NCI-H345 (cell line): Measurements from ENCODE around the gene RAB1B.
"Not testable (repeated sequence)": the region's sequence is repeated elsewhere in the genome, so short reads cannot be mapped to it uniquely, and the experiment has no call there.

Experiments used
- DNase-seq: peaks from one replicate; lab custom pipeline; 2025; lab: John Stamatoyannopoulos, UW

The RAB1B gene

DNA sequence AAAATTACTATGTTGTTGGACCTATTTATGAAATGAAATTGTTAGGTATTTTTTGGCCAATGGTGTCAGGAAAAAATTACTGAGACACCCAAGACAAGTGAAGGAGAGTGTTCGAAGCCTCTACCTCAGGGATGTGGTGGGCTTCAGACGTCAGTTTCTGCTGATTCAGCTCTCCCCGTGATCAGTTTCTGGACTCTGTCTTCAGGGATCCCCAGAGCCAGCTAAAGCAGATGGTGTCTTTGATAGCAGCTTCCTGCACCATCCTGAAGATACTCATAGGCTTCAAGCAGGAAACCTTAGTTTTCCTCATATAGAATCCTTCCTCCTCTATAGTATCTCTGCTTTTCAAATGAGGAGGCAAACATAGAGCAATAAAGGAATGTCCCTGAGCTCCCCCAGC lies 41.0 kb downstream of the RAB1B start:
- no peak for DNase-seq

DNA sequence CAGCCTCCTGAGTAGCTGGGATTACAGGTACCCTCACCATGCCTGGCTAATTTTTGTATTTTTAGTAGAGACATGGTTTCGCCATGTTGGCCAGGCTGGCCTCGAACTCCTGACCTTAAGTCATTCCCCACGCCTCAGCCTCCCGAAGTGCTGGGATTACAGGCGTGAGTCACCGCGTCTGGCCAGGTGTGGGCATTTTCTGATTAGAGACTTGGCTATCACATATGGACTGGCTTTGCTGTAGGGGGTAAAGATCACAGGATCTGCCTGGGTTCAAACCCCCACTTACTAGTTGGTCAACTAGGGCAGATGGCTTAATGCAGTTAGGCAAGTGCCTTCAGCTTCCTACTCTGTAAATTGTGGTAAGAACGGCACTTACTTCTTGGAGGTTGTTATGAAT lies 41.9 kb downstream of the RAB1B start:
- no peak for DNase-seq

DNA sequence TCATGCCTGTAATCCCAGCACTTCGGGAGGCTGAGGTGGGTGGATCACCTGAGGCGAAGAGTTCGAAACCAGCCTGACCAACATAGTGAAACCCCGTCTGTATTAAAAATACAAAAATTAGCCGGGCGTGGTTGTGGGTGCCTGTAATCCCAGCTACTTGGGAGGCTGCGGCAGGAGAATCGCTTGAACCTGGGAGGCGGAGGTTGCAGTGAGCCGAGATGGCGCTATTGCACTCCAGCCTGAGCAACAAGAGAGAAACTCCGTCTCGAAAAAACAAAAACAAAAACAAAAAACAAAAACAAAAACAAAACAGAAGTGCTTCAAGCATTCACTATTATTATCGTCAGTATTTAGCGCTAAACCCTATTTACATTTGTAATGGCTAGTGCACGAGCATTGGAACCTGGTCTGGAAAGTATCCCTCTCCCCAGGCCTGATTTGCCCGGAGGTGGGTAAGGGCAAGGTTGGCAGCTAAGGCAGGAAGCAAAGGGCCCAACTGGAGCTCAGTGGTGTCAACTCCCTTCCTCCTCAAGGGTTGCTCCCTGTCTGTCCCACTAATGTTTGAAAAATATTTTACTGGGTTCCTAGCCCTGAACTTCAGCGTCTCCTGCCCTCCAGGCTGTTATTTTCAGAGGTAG lies 42.5 kb downstream of the RAB1B start:
- not testable (repeated sequence) for DNase-seq

DNA sequence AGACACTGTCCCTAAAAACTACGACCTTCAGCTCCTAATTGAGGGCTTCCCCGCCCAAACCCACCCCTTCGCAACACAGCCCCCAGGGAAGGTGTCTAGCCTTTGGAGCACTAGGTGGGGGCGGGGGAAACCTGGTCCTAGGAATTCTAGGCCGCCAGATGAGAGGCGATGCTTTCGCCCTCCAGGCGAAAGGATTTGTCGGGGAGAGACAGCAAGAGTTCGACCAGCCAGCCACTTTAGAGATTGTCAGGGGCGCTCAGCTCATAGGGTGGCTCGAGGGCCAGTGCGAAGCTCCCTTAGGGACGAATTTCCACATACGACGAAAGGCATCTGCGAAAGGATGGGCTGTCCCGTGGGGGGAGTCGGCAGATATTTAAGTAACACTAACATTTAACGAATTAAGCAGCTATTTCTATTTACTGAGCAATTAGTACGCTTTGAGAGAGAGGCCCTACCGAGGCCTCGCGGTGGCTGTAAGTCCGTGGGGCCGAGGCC lies 43.1 kb downstream of the RAB1B start:
- DNase-seq, result no peak

DNA sequence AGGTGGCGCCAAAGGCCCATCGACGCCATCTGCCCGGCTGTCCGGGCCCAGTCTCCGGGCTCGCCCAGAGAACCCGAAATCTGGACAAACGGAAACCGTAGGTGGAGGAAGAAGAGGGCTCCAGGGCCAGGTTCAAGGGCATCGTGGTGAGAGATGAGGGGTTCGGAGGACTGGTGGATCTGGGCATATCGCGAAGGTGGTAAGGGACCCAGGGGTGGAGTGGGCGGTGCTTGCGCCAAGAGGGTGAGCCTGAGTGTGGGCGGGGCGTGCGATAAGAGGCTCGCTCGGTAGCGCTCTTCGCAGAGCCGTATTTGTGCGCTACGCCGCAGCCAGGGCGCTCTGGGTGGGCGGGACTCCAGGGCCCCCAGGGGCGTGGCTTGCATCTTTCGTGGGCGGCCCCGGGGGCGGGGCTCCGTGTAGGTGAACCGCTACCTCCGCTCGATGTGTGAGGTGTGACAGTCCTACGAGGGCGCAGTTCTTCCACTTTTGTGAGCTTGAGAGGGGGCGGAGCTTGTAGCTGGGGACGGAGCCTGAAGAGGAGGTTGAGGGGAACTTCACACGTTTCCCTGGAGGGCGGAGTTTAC lies 43.6 kb downstream of the RAB1B start:
- DNase-seq, result peak; percentile 97

DNA sequence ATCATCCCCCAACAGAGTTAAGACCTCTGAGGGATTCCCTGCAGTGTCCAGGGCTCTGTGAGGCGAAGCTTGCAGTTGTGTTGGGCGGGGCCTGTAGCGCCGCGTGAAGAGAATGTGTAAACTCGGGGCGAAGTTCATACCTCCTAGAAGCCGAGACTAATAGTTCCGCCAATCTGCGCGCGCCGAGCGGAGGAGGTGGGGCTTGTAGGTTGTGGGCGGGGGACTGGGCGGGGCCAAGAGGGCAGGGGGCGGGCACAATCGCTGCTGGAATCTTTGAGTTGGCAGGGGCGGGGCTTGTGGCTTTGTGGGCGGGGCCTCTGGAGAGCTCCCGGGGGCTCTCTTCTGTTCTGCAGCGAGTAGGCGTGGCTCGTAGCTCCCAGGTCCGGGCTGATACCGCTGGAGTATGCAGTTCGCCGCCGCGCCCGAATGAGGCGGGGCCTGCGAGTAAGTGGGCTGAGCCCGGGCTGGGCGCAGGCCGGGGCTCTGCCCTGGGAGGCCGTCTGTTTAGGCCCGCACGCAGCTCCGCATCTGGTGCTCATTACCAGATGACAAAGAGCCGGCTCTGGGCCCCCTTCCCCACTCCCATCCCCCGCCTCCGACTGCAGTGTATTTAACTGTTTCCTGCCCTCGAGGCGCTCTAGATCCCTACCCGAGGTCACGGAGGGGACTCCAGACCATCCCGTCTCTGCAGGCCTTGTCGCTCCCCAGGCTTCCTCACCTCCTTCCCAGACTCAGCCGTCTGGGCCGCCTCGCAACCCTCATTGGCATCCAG lies 44.3 kb downstream of the RAB1B start:
- DNase-seq, result peak; percentile 97

DNA sequence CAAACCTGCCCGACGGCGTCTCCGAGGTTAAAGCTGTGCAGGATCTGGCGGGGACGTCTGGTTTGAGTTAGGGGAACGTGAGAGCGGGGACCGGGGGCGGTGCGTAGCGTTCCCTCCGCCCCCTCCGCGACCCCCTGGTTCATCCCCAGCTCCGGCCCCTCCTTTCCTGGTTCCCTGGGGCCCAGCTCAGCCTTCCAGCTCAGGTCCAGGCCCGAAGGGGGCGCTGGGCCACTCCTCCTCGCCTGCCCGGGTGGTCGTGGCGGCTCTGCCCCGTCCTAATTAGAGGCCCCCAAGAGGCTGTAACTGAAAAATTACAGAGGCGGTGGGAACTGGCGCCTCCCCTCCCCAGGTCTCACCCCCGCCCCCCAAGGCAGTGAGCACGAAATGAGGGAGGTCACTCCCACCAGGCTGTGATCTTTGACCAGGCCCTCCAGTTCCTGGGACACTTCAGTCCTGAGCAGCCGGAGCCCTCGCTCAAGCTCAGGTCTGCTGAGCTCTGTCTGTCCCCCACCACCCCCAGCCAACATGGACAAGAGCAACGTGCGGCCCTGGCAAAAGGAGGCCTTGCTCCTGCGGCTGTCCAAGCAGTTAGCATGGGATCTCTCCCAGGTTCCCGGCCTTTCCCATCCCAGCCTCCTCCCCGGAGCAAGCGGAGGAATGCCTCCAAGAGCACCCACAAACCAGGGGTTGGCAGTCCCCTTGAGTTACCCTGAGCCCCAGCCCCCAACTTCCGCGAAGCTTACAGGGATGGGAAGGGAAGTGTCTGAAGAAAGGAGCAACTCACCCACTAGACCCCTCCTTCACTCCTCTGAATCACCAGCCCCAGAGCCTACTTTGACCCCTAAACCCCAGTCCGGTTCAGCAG lies 45.1 kb downstream of the RAB1B start:
- DNase-seq, result no peak

- no peak for DNase-seq
These were observed 45.7 kb downstream of the RAB1B start for GRCh38 chr11:66314186-66314501.

GRCh38 chr11:66314561-66315497 lies 46.4 kb downstream of the RAB1B start:
- DNase-seq, result no peak

- no peak for DNase-seq
These were observed 47.1 kb downstream of the RAB1B start for GRCh38 chr11:66315498-66315885.

- no peak for DNase-seq
These were observed 47.7 kb downstream of the RAB1B start for GRCh38 chr11:66315921-66316811.

GRCh38 chr11:66316849-66317251 lies 48.4 kb downstream of the RAB1B start, which contains the start of gene CD248:
CD248 (minus strand) TSS chr11:66317044; CDS start chr11:66317027, 17 bp downstream.
- DNase-seq, result no peak

DNA sequence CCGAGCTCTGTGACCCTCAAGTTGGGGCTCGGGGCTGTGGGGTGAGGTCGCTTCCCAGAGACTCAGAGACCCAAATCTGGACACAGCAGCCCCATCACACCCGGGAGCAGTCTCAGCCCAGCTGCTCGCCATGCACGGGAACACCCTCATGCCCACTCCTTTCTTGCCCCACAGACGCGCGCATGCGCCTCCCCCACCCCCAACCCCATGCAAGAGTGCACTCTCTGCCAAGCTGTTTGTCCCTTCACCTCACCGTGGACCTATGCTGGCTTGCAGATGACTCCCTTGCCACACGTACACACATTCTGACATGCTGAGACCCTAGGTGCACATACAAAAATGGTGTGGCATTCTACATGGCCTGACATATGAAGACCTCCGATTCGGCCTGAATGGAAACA lies 48.9 kb downstream of the RAB1B start:
- no peak for DNase-seq

GRCh38 chr11:66317723-66318599 lies 49.5 kb downstream of the RAB1B start:
- DNase-seq, result no peak

GRCh38 chr11:66318600-66318970 lies 50.1 kb downstream of the RAB1B start:
- no peak for DNase-seq

DNA sequence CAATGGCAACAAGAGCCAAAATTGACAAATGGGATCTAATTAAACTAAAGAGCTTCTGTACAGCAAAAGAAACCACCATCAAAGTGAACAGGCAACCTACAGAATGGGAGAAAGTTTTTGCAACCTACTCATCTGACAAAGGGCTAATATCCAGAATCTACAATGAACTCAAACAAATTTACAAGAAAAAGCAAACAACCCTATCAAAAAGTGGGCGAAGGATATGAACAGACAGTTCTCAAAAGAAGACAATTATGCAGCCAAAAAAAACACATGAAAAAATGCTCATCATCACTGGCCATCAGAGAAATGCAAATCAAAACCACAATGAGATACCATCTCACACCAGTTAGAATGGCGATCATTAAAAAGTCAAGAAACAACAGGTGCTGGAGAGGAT lies 51.9 kb downstream of the RAB1B start:
- DNase-seq, result not testable (repeated sequence)

- not testable (repeated sequence) for DNase-seq
These were observed 52.3 kb downstream of the RAB1B start for GRCh38 chr11:66320748-66321147.

DNA sequence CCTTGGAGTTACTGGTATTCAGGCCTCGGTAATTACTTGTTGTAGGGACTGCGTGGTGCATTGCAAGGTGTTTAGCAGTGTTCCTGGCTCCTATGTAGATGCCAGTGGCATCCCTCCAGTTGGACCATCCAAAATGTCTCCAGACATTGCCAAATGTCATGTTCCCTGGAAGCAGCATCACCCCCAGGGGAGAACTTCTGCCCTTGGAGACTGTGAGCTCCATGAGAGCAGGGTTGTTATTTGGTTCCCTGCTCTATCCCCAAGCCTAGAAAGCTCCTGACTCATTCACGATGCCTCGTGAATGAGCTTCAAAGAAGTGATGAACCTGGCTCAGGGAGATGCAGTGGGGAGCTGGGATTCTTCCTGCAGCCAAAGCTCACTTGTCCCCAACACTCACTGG lies 53.2 kb downstream of the RAB1B start:
- no peak for DNase-seq
